ENCODE results near the gene SLF2. TPM values are rescaled to one million over a fixed set of nuclear protein-coding genes. Genes with fewer than 3 reads are reported as not detected.

Gene SLF2
- total and polyA plus RNA-seq, 2 of the 13 experiments (the other 11 are each of a cell fraction or from before 2014, with no cell fraction given), result 12.2 to 48.1 TPM

DNA sequence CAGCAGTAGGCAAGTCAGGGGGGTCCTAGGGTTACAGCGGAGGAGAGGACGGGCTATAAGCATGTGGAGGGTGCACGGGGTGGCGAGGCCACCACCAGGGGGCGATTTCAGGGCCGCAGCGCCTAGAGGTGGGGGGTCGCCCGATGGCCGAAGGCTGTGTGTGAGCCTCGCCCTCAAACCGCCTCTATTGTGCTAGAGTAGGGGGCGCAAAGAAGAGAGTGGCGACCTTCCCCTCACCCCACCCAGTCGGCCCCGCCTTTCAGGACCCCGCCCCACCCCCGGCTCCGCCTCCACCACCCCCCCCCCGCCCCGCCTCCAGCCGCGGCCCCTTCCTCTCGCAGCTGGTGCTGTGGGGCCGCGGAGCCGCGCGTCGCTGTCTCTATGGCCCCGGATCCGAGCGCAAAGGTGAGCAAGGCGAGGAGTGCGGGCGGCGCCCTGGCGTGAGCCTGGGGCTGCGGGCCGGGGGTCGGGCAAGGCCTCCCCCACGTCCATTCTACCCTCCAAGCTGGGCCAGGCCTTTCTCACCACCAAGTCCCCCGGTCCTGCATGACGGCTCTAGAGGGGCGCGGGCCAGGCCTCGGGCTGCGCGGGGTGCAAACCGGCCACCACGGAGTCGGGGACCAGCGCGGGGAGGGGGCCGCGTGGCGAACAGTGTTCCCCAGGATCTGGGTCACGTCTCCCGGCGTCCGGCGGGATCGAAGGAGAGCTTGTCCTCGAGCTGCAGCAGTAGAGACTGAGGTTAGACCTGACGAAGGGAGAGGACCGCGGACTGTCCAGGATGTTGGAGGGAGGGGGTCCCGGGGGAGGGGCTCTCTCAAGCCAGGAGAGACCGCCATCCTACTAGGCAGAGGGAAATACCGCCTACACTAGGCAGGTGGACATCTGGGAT lies 56.7 kb downstream of the SLF2 start, which contains the start of gene SEMA4G (continued):
- TF ChIP-seq RBFOX2 (IDR thresholded peaks at IDR 0.05; ENCODE audit: low read depth, low read length) (peak; percentile 98), TAF15 (IDR thresholded peaks at IDR 0.05; ENCODE audit: low read depth, low read length, poor library complexity, severe bottlenecking) (no peak), ZNF33A (CRISPR knock-in tag; IDR thresholded peaks at IDR 0.05; ENCODE audit: borderline replicate concordance) (no peak), XRCC5 (optimal IDR thresholded peaks at IDR 0.05; ENCODE audit: low read length) (peak; percentile 75), DNMT1 (CRISPR knock-in tag; IDR thresholded peaks at IDR 0.05) (no peak), ZNF672 (CRISPR knock-in tag; IDR thresholded peaks at IDR 0.05) (no peak), ELF3 (CRISPR knock-in tag; IDR thresholded peaks at IDR 0.05) (0 out of 2 replicates have a peak, but pooled peaks have one; percentile 12), TMF1 (CRISPR knock-in tag; IDR thresholded peaks at IDR 0.05; ENCODE audit: low read depth) (peak; percentile 65; the same call in 1 of the 2 replicates), ONECUT2 (CRISPR knock-in tag; IDR thresholded peaks at IDR 0.05) (no peak), KLF12 (CRISPR knock-in tag; IDR thresholded peaks at IDR 0.05; ENCODE audit: borderline replicate concordance) (peak; percentile 82; the same call in 1 of the 2 replicates), ZBTB8A (CRISPR knock-in tag; IDR thresholded peaks at IDR 0.05; ENCODE audit: borderline replicate concordance, low read depth) (peak; percentile 65; the same call in 1 of the 2 replicates), ZSCAN12 (CRISPR knock-in tag; IDR thresholded peaks at IDR 0.05) (no peak), CENPX (CRISPR knock-in tag; IDR thresholded peaks at IDR 0.05) (no peak), ZNF547 (CRISPR knock-in tag; IDR thresholded peaks at IDR 0.05) (no peak; the same call in 1 of the 2 replicates), ZNF790 (CRISPR knock-in tag; IDR thresholded peaks at IDR 0.05; ENCODE audit: borderline replicate concordance) (peak; percentile 85; the same call in 1 of the 2 replicates), TARDBP (CRISPR knock-in tag; IDR thresholded peaks at IDR 0.05) (peak; percentile 67), TOPORS (CRISPR knock-in tag; IDR thresholded peaks at IDR 0.05) (peak; percentile 83)
- TF ChIP-seq, protein P1, sequence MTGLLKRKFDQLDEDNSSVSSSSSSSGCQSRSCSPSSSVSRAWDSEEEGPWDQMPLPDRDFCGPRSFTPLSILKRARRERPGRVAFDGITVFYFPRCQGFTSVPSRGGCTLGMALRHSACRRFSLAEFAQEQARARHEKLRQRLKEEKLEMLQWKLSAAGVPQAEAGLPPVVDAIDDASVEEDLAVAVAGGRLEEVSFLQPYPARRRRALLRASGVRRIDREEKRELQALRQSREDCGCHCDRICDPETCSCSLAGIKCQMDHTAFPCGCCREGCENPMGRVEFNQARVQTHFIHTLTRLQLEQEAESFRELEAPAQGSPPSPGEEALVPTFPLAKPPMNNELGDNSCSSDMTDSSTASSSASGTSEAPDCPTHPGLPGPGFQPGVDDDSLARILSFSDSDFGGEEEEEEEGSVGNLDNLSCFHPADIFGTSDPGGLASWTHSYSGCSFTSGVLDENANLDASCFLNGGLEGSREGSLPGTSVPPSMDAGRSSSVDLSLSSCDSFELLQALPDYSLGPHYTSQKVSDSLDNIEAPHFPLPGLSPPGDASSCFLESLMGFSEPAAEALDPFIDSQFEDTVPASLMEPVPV (CRISPR knock-in tag; IDR thresholded peaks at IDR 0.05), result peak; percentile 64; the same call in 1 of the 2 replicates
- TF ChIP-seq, protein P2, sequence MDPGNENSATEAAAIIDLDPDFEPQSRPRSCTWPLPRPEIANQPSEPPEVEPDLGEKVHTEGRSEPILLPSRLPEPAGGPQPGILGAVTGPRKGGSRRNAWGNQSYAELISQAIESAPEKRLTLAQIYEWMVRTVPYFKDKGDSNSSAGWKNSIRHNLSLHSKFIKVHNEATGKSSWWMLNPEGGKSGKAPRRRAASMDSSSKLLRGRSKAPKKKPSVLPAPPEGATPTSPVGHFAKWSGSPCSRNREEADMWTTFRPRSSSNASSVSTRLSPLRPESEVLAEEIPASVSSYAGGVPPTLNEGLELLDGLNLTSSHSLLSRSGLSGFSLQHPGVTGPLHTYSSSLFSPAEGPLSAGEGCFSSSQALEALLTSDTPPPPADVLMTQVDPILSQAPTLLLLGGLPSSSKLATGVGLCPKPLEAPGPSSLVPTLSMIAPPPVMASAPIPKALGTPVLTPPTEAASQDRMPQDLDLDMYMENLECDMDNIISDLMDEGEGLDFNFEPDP (CRISPR knock-in tag; conservative IDR thresholded peaks at IDR 0.05), result 0 out of 2 replicates have a peak, but pooled peaks have one; percentile 74
- TF ChIP-seq, protein P3, sequence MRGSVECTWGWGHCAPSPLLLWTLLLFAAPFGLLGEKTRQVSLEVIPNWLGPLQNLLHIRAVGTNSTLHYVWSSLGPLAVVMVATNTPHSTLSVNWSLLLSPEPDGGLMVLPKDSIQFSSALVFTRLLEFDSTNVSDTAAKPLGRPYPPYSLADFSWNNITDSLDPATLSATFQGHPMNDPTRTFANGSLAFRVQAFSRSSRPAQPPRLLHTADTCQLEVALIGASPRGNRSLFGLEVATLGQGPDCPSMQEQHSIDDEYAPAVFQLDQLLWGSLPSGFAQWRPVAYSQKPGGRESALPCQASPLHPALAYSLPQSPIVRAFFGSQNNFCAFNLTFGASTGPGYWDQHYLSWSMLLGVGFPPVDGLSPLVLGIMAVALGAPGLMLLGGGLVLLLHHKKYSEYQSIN (CRISPR knock-in tag; IDR thresholded peaks at IDR 0.05; ENCODE audit: borderline replicate concordance), result 0 out of 2 replicates have a peak, but pooled peaks have one; percentile 28
- TF ChIP-seq, protein P4, sequence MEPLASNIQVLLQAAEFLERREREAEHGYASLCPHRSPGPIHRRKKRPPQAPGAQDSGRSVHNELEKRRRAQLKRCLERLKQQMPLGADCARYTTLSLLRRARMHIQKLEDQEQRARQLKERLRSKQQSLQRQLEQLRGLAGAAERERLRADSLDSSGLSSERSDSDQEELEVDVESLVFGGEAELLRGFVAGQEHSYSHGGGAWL (CRISPR knock-in tag; IDR thresholded peaks at IDR 0.05), result peak; percentile 28; the same call in 1 of the 2 replicates
- TF ChIP-seq, protein P5, sequence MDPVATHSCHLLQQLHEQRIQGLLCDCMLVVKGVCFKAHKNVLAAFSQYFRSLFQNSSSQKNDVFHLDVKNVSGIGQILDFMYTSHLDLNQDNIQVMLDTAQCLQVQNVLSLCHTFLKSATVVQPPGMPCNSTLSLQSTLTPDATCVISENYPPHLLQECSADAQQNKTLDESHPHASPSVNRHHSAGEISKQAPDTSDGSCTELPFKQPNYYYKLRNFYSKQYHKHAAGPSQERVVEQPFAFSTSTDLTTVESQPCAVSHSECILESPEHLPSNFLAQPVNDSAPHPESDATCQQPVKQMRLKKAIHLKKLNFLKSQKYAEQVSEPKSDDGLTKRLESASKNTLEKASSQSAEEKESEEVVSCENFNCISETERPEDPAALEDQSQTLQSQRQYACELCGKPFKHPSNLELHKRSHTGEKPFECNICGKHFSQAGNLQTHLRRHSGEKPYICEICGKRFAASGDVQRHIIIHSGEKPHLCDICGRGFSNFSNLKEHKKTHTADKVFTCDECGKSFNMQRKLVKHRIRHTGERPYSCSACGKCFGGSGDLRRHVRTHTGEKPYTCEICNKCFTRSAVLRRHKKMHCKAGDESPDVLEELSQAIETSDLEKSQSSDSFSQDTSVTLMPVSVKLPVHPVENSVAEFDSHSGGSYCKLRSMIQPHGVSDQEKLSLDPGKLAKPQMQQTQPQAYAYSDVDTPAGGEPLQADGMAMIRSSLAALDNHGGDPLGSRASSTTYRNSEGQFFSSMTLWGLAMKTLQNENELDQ (CRISPR knock-in tag; IDR thresholded peaks at IDR 0.05; ENCODE audit: borderline replicate concordance), result 0 out of 2 replicates have a peak, but pooled peaks have one; percentile 32

All from HepG2 (cell line).